Neural cell (in vitro differentiated cells): ENCODE results near the gene TULP1. TPM values are rescaled to one million over a fixed set of nuclear protein-coding genes. Genes with fewer than 3 reads are reported as not detected.

Experiments used
- H2AFZ ChIP-seq: fragments of 200-600, 300-800 bp; sonication (generic), shearing (Covaris generic); 2 replicates; pipeline ENCODE4 v1.6.0; 2014; ENCODE audit warnings: low read depth, mild to moderate bottlenecking, antibody characterized with exemption, low read length, moderate library complexity
- H3F3A ChIP-seq: fragments of 200-600 bp; shearing (Covaris generic); 2 replicates; pipeline ENCODE4 v1.6.1; 2016; ENCODE audit warnings: mild to moderate bottlenecking, moderate library complexity, mixed read lengths, antibody characterized with exemption, low read length; ENCODE audit not compliant: insufficient read depth, poor library complexity, severe bottlenecking
- H3K27ac ChIP-seq: fragments of 200-600, 300-800 bp; sonication (generic), shearing (Covaris generic); 2 replicates; pipeline ENCODE4 v1.5.1; 2014; ENCODE audit warnings: mild to moderate bottlenecking, low read length, moderate library complexity
- H3K27me3 ChIP-seq: fragments of 300-800, 200-600 bp; sonication (generic), shearing (Covaris generic); 2 replicates; pipeline ENCODE4 v1.6.0; 2014; ENCODE audit warnings: mild to moderate bottlenecking, low read depth, low read length, moderate library complexity; ENCODE audit not compliant: insufficient read depth
- H3K36me3 ChIP-seq: fragments of 300-800, 200-600 bp; sonication (generic), shearing (Covaris generic); 2 replicates; pipeline ENCODE4 v1.5.1; 2014; ENCODE audit warnings: mild to moderate bottlenecking, antibody characterized with exemption, low read length, moderate library complexity; ENCODE audit not compliant: insufficient read depth
- H3K4me2 ChIP-seq: fragments of 300-800, 200-600 bp; sonication (generic), shearing (Covaris generic); 2 replicates; pipeline ENCODE4 v1.6.0; 2014; ENCODE audit warnings: mild to moderate bottlenecking, low read length
- H3K4me3 ChIP-seq: fragments of 300-800, 200-600 bp; sonication (generic), shearing (Covaris generic); 2 replicates; pipeline ENCODE4 v1.5.1; 2014; ENCODE audit warnings: mild to moderate bottlenecking, low read length, moderate library complexity
- H3K79me2 ChIP-seq: fragments of 200-600 bp; shearing (Covaris generic); replicated peaks from 2 replicates; pipeline ENCODE4 v1.6.0; 2014; ENCODE audit warnings: mild to moderate bottlenecking, low read length, moderate library complexity; ENCODE audit not compliant: insufficient read depth
- H3K9ac ChIP-seq: fragments of 300-800, 200-600 bp; sonication (generic), shearing (Covaris generic); 2 replicates; pipeline ENCODE4 v1.6.1; 2016; ENCODE audit warnings: mild to moderate bottlenecking, low read length, mixed read lengths
- H3K9me2 ChIP-seq: fragments of 200-600 bp; shearing (Covaris generic); 2 replicates; pipeline ENCODE4 v1.6.1; 2016; ENCODE audit warnings: mild to moderate bottlenecking, low read length, mixed read lengths; ENCODE audit not compliant: insufficient read depth
- H3K9me3 ChIP-seq: fragments of 200-600, 300-800 bp; sonication (generic), shearing (Covaris generic); 2 replicates; pipeline ENCODE4 v1.6.1; 2016; ENCODE audit warnings: mild to moderate bottlenecking, mixed run types, low read length, moderate library complexity, mixed read lengths
- H4K20me1 ChIP-seq: fragments of 200-600 bp; shearing (Covaris generic); 2 replicates; pipeline ENCODE4 v1.6.1; 2016; ENCODE audit warnings: mild to moderate bottlenecking, mixed run types; ENCODE audit not compliant: insufficient read depth
- CTCF ChIP-seq: fragments of 450-650 bp; IDR thresholded peaks from 2 replicates; pipeline ENCODE4 v1.5.1; 2014; ENCODE audit warnings: antibody characterized with exemption, mild to moderate bottlenecking, moderate library complexity; ENCODE audit not compliant: poor library complexity, severe bottlenecking
- EP300 ChIP-seq: fragments of 450-650 bp; conservative IDR thresholded peaks from 2 replicates; pipeline ENCODE4 v1.6.1; 2014; ENCODE audit warnings: antibody characterized with exemption, mild to moderate bottlenecking, moderate library complexity; ENCODE audit not compliant: poor library complexity, severe bottlenecking
- EZH2 ChIP-seq: fragments of 200-600, 300-800 bp; shearing (Covaris generic), sonication (generic); IDR thresholded peaks from 2 replicates; pipeline ENCODE4 v1.6.1; 2014; ENCODE audit warnings: antibody characterized with exemption, low read length, borderline replicate concordance, mild to moderate bottlenecking; ENCODE audit not compliant: insufficient read depth, poor library complexity, severe bottlenecking
- MXI1 ChIP-seq: fragments of 450-650 bp; conservative IDR thresholded peaks from 2 replicates; pipeline ENCODE4 v1.6.1; 2014; ENCODE audit warnings: antibody characterized with exemption, mild to moderate bottlenecking; ENCODE audit not compliant: poor library complexity, severe bottlenecking
- POLR2AphosphoS5 ChIP-seq: IDR thresholded peaks from 2 replicates; pipeline ENCODE4 v1.6.1; 2012
- RAD21 ChIP-seq: fragments of 450-650 bp; conservative IDR thresholded peaks from 2 replicates; pipeline ENCODE4 v1.6.1; 2014; ENCODE audit warnings: antibody characterized with exemption, mild to moderate bottlenecking, moderate library complexity
- REST ChIP-seq: IDR thresholded peaks from 2 replicates; pipeline ENCODE4 v1.6.1; 2012; ENCODE audit warnings: borderline replicate concordance
- SMC3 ChIP-seq: fragments of 450-650 bp; conservative IDR thresholded peaks from 2 replicates; pipeline ENCODE4 v1.6.1; 2014; ENCODE audit warnings: antibody characterized with exemption, mild to moderate bottlenecking, moderate library complexity; ENCODE audit not compliant: poor library complexity
- polyA plus RNA-seq: library from polyadenylated mRNA; depleted of rRNA; stranded (reverse); fragments of >200 nt; gene quantifications from 2 replicates; pipeline ENCODE4 v1.2.3, GENCODE V29; 2014

The TULP1 gene
- polyA plus RNA-seq, 1 donor from 2014 or later: not detected

GRCh38 chr6:35453236-35453635 lies 59.5 kb downstream of the TULP1 start:
- H3K79me2 ChIP-seq: no peaks in the 10 kb centered on the region
- H3F3A ChIP-seq: no peaks in the 10 kb centered on the region
- H3K9me3 ChIP-seq: no peaks in the 10 kb centered on the region
- no peaks in the 10 kb centered on the region for H3K27me3 ChIP-seq
- H3K4me2 ChIP-seq: peak overlapping the region; percentile 28
- peak overlapping the region; percentile 81 for H3K4me3 ChIP-seq
- no peak overlapping the region for H3K27ac ChIP-seq
- no peaks in the 10 kb centered on the region for H3K36me3 ChIP-seq
- no peaks in the 10 kb centered on the region for H4K20me1 ChIP-seq
- no peak overlapping the region for H2AFZ ChIP-seq
- no peak overlapping the region for H3K9ac ChIP-seq
- no peak for TF ChIP-seq EZH2
- no peak for TF ChIP-seq REST
- no peak for TF ChIP-seq POLR2AphosphoS5
- TF ChIP-seq MXI1: no peak
- TF ChIP-seq EP300: no peak
- TF ChIP-seq SMC3: no peak
- no peak for TF ChIP-seq RAD21
- no peaks in the 10 kb centered on the region for H3K9me2 ChIP-seq

- Histone ChIP-seq H3K27ac (no peak within 1 kb of the TSS), H3F3A (no peaks in the 10 kb centered on the region)
Observed at GRCh38 chr6:35452183-35453090, 60.3 kb downstream of the TULP1 start, which contains the start of gene FANCE. Gene FANCE (plus strand): TSS chr6:35452338. CDS start chr6:35452546, 208 bp downstream.

More at GRCh38 chr6:35452183-35453090, 60.3 kb downstream of the TULP1 start, which contains the start of gene FANCE:
- Histone ChIP-seq H3K79me2 (no peaks in the 10 kb centered on the region), H3K4me2 (peak within 1 kb of the TSS; percentile 28), H3K9ac (peak within 1 kb of the TSS; percentile 61), H4K20me1 (no peaks in the 10 kb centered on the region), H3K36me3 (no peaks in the 10 kb centered on the region), H2AFZ (peak within 1 kb of the TSS; percentile 27), H3K4me3 (peak within 1 kb of the TSS; percentile 81), H3K9me2 (no peaks in the 10 kb centered on the region), H3K9me3 (no peaks in the 10 kb centered on the region), H3K27me3 (no peaks in the 10 kb centered on the region)
- peak; percentile 12 for TF ChIP-seq CTCF
- no peak for TF ChIP-seq EZH2
- no peak for TF ChIP-seq POLR2AphosphoS5
